HG02588 (cell line): Measurements from ENCODE around the gene NACA.
"Not testable (repeated sequence)": the region's sequence is repeated elsewhere in the genome, so short reads cannot be mapped to it uniquely, and the experiment has no call there.

Source experiments
- ATAC-seq: cut with Tn5 transposase; IDR thresholded peaks from one replicate; pipeline ENCODE4 v1.9.1; 2021; ENCODE audit warnings: mild to moderate bottlenecking, moderate library complexity; ENCODE audit not compliant: unreplicated experiment

The NACA gene

DNA sequence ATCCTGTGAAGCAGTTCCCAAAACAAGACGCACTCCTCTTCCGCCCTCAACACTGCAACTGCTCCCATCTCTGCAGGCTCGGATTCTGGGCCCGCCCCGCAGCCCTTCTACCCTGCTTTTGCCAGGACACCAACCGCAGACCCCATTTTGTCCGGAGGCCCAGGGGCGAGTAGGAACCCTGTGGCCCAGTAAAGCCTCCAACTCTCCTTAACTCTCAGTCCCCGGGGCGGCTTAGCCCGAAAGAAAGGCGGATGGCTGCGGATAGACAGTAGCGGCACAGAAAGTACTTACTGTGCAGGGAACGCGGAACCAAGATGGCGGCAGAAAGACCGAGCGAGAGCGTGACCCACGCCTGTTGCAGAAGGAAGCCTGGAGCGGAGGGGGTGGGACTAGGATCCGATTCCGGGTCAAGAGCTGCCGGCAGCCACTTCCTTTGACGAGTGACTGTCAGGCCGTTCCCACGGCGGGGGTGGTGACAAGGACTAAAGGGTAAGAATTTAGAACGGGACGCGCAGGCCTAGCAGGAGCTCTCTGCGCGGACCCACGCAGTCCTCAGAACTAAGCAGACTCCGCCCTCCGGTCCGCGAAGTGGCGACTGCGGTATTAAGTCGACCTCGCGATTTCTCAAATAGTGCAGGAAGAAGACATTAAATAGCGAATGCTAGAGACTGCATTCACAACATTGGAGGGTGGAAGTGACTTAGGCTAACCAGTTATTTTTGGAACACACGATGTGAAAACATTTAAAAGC is at the start of gene NACA:
TSS of gene NACA (minus strand) at position 328 of the 751 bp plus-strand sequence. CDS start 778 bp downstream, outside the sequence.
- peak; percentile 95 for ATAC-seq

DNA sequence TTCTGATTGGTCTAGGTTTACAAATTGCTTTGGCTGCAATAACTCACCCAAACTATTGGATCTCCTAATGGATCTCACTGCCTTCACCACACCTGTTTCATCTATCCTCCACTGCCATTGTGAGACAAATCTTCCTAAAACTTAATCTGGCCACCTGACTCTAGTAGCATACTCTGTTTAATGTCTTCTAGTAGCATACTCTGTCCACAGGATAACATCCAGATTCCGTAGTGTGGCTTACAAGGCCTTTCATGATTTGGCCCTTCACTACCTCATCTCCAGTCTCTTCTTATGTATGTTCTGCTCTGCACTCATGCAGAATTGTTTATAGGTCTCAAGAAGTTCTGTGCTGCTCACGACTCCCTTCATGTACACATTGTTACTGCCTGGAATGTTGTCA is 48.0 kb upstream of the NACA start:
- no peak for ATAC-seq

DNA sequence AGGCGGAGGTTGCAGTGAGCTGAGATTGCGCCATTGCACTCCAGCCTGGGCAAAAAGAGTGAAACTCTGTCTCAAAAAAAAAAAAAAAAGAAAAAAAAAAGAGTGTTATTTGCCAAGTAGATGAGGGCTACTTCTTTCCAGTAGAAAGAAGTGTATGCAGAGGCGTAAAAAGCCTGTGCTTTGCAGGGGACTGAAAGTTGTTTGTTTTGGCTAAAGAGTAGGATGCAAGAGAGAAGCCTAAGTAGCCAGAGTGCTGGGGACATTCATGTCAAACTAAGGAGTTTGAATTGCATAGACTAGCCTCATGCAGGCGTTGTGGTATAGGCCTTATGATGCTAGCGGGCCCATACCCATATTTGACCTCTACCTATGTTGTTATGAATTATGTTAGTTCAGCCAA is 47.5 kb upstream of the NACA start:
- no peak for ATAC-seq

DNA sequence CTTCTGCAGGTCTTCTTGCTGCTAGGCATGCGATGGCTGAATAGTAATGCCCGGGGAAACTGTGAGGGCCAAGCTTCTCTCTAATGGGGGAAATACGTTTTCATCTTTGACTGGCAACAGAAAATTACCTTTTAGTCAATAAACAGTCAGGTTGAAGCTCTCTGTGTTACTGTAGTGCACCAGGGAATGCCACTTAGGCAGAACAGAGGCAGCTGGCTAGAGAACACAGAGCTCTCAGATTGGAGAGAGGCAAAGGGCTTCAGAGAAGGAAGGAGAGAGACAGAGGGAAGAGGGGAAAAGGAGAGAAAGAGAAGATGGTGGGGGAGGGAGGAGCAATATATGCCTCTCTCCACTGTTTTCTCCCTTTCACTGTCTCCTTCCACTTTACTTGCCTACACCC is 44.8 kb upstream of the NACA start:
- no peak for ATAC-seq

DNA sequence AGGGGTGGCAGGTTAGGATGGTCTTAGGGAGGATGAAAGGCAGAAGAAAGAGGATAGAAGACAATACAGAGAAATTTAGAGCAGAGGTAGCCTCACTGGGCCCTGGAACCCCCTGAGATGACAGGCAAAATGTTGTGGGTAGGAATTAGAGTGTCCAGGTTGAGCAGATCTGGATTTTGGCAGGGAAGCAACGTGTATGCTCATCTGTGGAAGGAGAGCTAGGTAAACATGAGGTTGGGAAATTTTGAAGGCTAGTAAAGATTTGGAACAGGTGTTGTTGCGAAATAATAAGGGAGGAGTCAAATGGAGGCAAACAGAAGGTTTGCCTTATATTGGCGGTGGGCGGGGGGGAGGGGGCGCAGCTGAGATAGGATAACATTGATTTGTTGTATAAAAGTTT is 43.3 kb upstream of the NACA start:
- ATAC-seq: no peak

DNA sequence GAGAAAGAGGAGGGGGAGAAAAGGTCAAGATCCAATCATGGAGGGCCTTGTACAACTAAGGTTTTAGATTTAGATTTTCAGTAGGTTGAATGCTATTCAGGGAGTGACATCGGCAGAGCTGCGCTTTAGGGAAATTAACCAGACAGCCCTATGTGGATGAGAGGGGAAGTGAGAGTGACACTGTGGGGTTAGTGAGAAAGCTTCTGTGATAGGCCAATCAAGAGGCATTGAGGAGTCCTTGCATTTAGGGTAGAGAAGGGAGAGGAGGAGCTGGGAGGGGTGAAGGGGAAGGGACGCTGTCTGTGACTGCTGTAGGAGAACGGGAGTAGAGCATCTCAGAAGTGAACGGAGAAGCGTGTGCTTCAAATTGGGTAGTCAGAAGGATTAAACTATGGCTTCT is 41.4 kb upstream of the NACA start:
- peak; percentile 98 for ATAC-seq

DNA sequence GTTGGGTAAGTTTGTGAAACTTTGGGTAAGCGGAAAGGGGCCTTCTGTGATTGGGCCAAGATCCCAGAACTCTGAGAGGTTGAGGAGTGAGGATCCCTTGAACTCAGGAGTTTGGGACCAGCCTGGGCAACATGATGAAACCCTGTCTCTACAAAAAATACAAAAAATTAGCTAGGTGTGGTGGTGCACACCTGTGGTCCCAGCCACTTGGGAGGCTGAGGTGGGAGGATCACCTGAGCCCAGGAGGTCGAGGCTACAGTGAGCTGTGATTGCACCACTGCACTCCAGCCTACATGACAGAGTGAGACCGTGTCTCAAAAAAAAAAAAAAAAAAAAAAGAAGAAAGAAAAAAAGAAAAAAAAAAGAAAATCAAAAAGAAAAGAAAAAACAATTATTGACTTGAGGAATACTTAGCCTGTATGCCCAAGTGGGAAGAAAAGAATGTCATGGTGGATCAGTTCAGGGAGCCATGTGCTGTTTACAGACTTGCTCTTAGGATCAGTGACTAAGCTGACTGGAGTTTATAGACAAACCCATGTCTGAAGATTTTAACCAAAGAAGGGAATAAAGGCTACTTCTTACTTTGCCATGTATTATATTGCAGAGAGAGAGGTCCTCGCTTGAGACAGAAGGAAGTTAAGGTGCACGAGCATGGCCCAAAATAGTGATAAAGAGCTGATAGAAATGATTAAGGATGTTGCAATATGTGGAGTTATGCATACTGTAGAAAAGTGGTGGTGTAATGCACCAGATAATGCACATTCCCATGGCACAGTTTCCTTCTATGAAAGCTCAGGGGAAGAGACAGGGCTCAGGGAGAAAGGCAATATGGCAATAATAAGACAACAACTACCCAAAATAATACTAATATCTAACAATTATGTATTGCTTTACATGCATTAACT is 38.9 kb upstream of the NACA start:
- ATAC-seq: no peak

DNA sequence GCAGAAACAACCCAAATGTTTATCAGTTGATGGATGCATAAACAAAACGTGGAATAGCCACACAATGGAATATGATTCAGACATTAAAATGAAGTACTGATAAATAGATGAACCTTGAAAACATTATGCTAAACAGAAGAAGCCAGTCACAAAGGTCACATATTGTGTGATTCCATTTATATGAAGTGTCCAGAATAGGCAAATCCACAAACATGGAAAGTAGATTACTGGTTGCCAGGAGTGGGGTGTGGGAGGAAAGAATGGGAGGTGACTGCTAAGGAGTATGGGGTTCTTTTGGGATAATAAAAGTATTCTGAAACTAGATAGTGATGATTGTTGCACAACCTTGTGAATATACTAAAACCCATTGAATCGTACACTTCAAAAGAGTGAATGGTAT is 36.7 kb upstream of the NACA start:
- ATAC-seq: no peak

DNA sequence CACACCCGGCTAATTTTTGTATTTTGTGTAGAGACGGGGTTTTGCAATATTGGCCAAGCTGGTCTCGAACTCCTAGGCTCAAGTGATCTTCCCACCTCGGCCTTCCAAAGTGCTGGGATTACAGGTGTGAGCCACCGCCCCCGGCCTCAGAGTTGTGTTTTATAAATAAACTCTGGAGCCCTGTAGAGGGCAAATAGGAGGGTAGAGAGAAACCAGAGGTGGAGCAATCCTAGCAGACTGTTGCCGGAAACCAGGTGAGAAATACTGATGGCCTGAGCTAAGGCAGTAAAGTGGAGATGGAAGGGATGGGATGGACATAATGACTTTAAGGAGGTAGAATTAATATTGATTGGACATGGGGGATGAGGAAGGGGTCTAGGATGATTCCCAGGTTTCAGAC is 35.4 kb upstream of the NACA start:
- no peak for ATAC-seq

DNA sequence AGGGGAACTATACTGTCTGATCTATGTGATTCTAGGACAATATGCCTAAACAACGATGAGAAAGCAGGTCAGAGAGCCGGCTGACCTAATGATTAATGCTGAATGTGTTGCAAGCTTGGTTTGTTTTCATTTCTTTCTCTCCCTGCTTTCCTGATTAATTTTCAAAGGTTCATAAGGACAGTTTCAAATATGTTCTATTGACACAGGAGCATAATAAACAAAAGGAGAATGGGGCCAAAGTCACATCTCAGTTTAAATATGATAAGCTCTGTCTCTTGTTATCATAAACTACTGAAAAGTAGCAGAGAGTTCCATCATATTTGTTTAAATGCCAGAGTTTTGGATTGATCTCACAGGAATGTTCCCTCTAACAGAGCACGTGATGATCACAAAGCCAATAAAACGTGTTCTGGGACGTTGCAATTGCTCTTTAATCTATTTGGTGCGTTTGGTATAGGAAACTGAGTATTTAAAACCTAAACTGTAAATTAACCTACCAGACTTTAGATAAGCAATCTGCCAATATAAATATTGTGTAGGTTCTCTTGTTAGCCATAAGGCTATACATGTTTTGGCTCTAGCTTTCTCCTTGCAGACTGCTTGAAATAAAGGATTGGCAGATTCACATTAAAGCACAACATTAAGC is 34.3 kb upstream of the NACA start:
- ATAC-seq: no peak

DNA sequence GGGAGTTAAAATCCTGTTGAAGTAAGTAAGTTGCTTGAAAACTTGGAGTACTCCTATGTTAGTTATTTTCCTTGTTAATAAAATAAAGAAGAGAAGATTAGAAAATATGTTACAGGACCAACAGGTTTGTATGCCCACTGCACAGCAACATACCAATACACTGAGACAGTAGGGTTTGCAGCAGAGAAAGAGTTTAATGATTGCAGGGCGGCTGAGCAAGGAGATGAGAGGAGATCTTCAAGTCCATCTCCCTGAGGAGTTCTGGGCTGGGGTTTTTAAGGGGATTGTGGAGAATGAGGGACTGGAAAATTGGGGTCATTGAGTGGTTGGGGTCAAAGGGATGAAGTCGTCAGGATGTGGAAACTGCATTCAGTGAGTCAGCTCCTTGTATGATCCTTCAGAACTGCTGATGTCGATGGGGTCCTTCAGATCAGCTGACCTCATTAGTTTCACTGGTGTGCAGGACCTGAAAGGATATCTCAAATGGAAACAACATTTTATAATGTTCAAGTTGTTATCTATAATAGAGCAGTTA is 33.7 kb upstream of the NACA start:
- ATAC-seq: no peak

DNA sequence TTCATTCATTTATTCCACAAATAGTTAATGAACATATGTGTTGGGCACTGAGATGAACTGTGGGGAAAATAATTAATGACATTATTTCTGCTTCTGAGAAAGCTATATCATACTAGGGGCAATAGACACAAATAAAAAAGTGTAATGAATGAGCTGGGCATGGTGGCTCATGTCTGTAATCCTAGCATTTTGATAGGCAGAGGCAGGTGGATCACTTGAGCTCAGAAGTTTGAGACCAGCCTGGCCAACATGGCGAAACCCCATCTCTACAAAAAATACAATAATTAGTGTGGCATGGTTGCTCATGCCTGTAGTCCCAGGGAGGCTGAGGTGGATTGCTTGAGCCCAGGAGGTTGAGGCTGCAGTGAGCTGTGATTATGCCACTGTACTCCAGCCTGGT is 32.9 kb upstream of the NACA start:
- ATAC-seq: not testable (repeated sequence)

DNA sequence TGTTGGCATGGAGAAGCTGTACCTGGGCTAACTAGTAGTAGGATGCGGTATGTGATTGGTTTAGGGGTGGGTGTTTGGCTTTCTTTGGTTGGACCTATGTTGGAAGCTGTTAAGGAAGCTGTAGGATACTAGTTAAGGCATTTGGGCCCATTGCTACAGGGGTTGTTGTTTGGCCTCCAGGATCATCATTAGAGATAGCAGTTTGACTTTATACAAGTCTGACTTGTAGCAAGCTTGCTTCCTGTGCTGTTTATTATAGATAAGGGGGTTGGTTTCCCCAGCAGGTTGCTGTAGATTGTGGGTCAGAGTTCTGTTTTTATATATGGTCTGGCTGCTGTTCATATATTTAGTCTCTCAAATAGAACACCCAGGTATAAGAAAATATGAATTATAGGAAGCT is 28.5 kb upstream of the NACA start:
- no peak for ATAC-seq

DNA sequence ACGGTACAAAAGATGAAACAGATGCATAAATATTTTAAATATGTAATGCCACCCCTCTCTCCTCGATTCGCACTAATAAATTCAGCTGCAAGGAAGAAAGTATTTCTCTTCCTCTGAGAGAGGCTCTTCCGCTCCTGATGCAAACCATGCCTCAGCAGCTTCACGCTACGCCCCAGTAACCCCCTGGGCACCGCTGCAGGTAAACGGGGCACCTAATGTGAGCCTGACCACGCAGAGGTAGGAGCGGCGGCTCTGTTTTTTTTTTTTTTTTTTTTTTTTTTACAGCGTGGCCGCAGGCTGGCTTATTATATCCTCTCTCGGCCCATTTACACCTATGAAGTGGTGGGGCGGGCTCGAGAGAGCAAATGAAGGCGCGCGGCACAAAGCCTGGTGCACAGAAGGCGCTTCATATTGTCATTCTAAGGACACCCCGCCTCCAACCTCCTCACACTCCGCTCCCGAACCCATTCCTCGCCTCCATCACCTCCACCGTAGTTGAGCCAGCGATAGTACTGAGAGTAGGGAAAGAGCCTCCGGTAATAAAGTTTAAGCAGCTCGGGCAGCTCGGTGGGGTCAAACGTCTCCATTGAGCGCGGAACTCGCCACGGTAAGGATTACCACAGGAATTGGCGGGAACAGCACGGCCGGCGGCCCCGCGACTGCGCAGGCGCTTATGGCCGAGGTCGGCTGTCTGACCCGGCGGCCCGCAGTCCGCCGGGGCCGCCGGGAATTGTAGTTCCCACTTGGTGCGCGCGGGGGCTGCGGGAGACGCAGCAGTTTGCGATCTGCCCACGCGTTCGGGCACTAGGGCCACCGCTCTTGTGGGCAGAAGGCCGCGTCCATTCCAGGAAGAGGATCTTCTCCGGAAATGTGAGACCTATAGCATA is 26.9 kb upstream of the NACA start, which contains the start of gene PRIM1:
TSS of gene PRIM1 (minus strand) at position 612 of the 887 bp plus-strand sequence. CDS start at position 587, 25 bp downstream.
- ATAC-seq: peak; percentile 74

DNA sequence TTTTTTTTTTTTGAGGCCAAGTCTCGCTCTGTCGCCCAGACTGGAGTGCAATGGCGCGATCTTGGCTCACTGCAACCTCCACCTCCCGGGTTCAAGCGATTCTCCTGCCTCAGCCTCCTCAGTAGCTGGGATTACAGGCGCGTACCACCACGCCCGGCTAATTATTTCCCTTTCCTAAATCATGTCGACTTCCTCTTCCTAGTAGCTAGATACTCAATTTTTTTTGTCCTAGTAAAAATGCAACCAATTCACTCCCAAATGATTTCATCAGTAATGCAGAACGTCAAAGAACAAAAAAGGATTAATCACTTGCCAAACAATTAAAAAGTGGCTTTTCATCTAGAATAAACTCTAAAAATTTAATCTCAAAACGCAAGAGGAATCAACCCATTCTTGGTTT is 25.5 kb upstream of the NACA start:
- ATAC-seq: not testable (repeated sequence)

DNA sequence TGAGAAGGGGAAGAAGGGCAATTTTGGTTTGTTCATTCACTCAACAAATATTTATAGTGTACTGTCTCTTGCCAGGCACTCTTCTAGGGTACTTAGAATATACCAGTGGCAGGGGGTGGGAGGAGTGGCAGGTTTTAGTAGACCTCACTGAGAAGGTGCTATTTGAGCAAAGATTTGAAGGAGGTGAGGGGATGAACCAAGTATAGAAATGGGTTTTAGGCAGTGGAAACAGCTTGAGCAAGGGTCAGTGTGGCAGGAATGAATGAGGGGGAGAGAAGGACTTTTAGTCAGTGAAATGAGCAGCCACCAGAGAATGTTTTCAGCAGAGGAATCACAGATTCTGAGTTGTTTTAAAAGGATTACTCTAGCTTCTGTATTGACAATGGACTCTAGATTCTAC is 24.8 kb upstream of the NACA start:
- no peak for ATAC-seq

DNA sequence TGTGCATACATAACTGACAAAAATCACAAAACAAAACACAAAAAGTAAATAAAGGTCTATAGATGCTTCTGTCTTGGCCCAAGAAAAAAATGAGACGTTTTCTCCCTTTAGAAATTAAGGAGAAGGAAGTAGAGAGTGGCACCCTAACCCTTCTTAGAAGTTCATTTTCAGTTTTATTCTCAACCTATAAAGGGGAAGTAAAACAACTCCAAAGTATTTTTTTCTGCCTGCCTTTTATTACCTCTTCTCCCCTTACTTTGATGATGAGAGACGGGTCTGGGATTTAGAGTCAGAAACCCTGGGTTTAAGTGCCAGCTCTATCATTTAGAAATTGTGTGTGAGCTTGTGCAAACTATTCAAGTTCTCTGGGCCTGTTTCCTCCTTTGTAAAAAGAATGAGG is 24.3 kb upstream of the NACA start:
- no peak for ATAC-seq

DNA sequence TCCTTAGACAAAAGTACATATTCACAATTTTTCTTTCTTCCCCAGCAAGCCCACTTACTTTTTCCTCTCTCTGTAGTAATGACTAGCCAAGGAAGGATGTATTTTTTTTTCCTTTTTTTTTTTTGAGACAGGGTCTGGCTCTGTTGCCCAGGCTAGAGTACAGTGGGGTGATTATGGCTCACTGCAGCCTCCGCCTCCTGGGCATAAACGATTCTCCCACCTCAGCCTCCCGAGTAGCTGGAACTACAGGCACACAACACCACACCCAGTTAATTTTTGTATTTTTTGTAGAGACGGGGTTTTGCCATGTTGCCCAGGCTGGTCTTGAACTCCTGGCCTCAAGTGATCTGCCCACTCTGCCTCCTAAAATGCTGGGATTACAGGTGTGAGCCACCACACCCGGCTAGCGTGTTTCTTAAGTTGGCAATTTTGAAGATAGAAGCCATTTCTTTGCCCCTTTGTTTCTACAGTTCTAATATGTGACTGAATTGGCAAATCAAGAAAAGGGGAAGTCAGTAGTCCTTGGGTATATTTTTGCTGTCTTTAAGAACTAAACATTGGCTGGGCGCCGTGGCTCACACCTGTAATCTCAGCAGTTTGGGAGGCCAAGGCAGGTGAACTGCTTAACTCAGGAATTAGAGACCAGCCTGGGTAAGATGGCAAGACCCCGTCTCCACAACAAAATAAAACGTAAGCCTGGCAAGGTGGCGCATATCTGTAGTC is 3.2 kb upstream of the NACA start:
- no peak for ATAC-seq

DNA sequence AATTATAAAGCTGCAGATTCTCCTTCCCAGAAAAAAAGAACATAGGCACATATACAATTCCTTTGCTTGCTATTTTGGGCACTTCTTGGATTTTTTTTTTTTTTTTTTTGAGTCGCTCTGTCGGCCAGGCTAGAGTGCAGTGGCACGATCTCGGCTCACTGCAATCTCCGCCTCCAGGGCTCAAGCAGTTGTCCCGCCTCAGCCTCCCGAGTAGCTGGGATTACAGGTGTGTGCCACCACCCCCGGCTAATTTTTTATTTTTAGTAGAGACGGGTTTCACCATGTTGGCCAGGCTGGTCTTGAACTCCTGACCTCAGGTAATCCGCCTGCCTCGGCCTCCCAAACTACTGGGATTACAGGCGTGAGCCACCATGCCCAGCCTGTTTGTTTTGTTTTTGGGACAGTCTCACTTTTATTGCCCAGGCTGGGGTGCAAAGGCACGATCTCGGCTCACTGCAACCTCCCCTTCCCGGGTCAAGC is 1.1 kb upstream of the NACA start:
- not testable (repeated sequence) for ATAC-seq
